HG03135 (cell line): Measurements from ENCODE around the gene GUCY1A2.
"Not testable (repeated sequence)": the region's sequence is repeated elsewhere in the genome, so short reads cannot be mapped to it uniquely, and the experiment has no call there.

Experiments
- ATAC-seq: cut with Tn5 transposase; IDR thresholded peaks from one replicate; pipeline ENCODE4 v1.9.1; 2021; ENCODE audit warnings: mild to moderate bottlenecking, moderate library complexity; ENCODE audit not compliant: unreplicated experiment

Gene GUCY1A2

DNA sequence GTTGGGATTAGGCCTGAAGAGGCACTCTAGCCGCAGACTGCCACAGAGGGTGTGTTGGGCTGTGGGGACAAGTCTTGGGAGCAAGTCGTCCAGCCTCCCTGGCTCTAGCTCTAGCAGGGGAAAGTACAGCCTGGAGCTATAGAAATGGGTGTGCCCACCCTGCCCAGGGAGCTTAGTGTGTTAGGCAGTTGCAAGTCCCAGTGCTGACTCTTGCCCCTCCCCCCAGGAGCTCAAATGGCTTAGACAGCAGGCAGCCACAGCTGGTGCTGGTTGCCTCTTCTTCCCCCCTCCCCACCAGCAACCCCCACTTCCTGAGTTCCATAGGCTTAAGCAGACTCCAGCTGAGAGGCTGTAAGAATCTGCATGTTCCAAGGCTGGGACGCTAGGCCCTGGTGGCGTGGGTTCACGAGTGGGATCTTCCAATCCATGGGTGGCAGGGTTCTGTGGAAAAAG lies 61.2 kb downstream of the GUCY1A2 start:
- ATAC-seq = no peak

DNA sequence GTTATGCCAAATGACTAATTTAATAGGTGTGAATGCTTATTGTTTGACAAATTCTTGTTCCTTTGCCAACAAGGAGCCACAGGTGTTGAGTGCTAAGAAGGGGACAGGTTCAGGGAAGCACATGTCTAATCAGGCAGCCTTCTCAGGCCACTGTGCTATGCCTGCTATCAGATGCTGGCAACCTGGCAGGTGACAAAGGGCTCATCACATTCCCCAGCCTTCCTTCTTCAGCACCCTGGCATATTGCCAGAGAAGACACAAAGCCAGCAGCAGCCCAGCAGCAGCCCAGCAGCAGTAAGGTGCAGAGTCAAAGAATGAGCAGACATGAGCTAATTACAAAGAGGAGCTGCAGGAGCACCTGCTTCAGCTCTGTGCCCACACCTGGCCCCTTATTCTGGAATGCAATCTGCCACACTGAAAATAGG lies 68.2 kb downstream of the GUCY1A2 start:
- no peak for ATAC-seq

GRCh38 chr11:106943089-106943488 lies 75.2 kb downstream of the GUCY1A2 start:
- ATAC-seq = no peak

DNA sequence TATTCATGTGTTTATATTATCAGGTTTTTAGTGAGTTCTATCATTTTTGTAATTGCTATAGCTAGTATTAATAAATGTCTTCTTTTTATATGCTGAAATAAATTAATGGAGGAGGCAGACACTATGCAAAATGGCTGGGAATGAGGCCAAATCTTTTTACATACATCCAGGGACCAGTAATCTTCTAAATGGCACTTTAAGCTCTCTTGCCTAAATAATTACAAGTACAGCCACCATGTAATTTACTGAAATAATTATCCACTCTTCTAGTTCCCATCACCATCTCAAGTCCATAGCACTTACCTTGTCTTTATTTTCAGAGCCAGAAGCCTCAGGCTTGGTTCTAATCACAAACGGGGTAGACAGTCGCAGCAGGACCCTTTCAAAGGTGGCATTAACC lies 79.1 kb downstream of the GUCY1A2 start:
- no peak for ATAC-seq

GRCh38 chr11:106937111-106937510 lies 81.2 kb downstream of the GUCY1A2 start:
- no peak for ATAC-seq

GRCh38 chr11:106925245-106925644 lies 93.0 kb downstream of the GUCY1A2 start:
- ATAC-seq = no peak

GRCh38 chr11:106920899-106921509 lies 97.3 kb downstream of the GUCY1A2 start:
- ATAC-seq = no peak

GRCh38 chr11:106917973-106918372 lies 100.3 kb downstream of the GUCY1A2 start:
- ATAC-seq = peak; percentile 81

- no peak for ATAC-seq
Measured at GRCh38 chr11:106914409-106914808, 103.9 kb downstream of the GUCY1A2 start.

- no peak for ATAC-seq
Measured at GRCh38 chr11:106913141-106913540, 105.1 kb downstream of the GUCY1A2 start.

GRCh38 chr11:106904826-106905225 lies 113.5 kb downstream of the GUCY1A2 start:
- ATAC-seq = no peak

DNA sequence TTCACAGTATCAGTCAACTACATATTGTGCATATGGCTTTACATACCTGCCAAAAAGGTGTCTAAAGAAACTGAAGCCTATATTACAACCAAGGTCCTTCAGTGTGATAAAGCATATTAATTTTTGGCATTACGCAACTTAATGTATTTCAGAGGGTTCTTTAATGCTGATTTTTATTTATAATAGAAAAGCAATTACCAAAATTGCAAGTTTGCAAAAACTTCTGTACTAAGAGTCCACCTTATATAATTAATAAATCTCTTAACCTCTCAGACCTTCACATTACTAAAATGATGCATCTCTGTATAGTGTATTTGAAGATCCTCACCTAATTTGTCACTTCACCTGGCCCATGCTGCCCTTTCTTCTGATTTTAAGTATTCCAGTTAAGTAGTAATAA lies 128.6 kb downstream of the GUCY1A2 start:
- no peak for ATAC-seq

GRCh38 chr11:106888386-106888785 lies 129.9 kb downstream of the GUCY1A2 start:
- ATAC-seq = no peak

- ATAC-seq = not testable (repeated sequence)
Measured at GRCh38 chr11:106883693-106884092, 134.6 kb downstream of the GUCY1A2 start.

DNA sequence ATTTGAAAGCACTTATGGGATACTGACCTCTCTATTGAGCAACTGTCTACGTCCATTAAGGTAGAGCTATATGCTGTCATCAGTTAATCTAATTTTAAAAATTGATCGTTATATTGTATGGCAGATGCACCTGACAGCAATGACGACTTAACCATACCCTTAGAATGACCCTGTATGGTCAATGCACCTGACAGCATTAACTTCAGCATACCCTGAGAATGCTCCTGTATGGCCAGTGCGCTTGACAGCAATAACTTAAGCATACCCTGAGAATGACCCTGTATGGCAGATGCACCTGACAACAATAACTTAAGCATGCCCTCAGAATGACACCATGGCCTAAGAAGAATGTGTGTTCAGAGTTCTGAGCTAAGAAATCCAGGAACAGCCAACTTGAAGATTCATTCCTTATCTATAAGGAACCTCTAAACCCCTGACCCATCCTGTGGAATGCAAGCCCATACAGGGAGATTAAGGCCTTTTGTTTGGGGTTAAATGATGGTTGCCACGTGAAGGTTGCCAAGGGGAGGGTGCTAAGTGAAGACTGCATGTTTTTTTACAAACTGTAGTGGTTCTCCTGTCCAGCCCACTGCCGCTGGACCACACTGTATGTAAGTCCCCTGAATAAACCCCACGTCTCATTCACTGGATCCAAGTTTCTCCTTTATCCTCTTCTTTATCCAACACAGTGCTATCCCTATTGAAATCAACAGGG lies 138.3 kb downstream of the GUCY1A2 start:
- ATAC-seq = no peak

DNA sequence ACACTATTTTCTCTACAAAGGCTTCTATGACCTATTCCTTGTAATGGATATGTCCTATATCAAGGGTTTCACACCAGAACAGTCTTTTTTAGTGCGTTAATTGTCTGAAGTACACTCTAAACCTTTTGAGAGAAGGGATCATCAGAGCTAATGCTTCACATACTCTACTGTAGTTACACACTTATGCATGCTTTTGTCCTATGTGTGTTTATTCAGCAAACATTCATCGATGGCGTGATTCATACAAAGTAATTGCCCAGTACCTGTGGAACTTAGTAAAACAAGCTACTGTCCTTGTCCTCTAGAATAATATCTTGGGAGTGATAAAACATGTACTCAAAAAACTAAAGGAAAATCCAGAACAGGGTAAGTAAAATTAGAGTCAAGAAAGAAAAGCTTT lies 139.2 kb downstream of the GUCY1A2 start:
- ATAC-seq = no peak

- no peak for ATAC-seq
Measured at GRCh38 chr11:106875013-106875412, 143.3 kb downstream of the GUCY1A2 start.

DNA sequence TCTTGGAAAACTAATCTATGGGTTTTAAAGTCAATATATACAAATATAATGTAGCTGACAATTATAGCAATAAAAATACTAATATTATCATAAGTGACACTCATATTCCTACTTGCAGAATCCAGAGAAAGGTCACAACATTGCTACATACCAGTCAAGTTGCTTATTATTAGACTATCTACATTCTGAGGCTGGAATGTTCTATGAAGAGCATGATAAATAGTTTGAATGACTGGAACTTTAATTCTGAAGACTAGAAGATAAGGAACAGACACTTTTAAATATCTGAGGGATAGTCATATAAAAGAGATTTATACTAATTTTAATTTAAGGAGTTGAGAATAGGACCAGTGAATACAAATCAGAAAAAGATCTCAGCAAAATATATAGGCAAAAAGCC lies 146.0 kb downstream of the GUCY1A2 start:
- ATAC-seq = no peak

DNA sequence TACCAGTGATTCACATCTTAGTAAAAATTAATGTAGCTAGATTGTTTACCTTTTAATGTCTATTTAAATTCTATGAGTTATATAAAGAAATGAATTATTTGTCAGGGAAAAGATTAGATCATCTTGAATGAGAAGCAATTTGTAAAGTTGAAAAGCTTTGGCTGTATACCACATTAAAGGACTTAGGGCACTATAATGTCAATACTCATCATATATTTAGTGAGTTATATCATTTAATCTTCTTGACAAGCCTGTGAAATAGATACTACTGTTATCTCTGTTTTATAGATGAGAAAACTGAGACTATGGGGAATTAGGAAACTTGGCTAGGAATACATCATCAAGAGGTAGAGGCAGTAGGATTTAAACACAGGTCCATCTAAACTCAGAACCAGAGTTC lies 160.1 kb downstream of the GUCY1A2 start:
- ATAC-seq = no peak

GRCh38 chr11:106856566-106856965 lies 161.7 kb downstream of the GUCY1A2 start:
- ATAC-seq = no peak

- no peak for ATAC-seq
Measured at GRCh38 chr11:106854429-106854828, 163.8 kb downstream of the GUCY1A2 start.

GRCh38 chr11:106853850-106854401 lies 164.3 kb downstream of the GUCY1A2 start:
- no peak for ATAC-seq
